Activated CD8-positive, alpha-beta memory T cell treated with anti-CD3 and anti-CD28 coated beads, Interleukin-2, amount 50 U/mL, for 24 hours (primary cell): ENCODE results near the gene TOGARAM2.
"Not testable (repeated sequence)": the region's sequence is repeated elsewhere in the genome, so short reads cannot be mapped to it uniquely, and the experiment has no call there.

ENCODE experiments used
- DNase-seq: peaks from one replicate; pipeline ENCODE4 v3.0.0-alpha.2; 2020; ENCODE audit errors: extremely low read depth

Gene TOGARAM2

DNA sequence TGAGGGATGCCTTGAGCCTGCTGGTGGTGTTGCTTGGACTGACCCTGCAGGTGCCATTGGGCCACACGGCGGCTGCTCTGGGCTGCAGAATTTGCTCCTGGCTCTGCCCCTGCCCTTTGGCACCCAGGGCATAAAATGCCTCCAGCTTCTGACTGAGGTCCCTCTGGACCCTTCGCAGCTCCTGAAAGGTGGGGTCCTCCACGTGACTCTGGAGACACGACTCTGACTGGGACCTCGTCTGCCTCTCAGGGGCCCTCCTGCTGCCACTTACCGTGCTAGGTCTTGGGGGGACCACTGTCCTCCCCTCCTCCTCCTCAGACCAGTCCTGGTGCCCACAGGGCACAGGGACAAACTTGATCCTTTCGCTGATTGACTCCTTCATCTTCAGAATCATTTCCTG, 91.2 kb downstream of the TOGARAM2 start:
- no peak for DNase-seq

DNA sequence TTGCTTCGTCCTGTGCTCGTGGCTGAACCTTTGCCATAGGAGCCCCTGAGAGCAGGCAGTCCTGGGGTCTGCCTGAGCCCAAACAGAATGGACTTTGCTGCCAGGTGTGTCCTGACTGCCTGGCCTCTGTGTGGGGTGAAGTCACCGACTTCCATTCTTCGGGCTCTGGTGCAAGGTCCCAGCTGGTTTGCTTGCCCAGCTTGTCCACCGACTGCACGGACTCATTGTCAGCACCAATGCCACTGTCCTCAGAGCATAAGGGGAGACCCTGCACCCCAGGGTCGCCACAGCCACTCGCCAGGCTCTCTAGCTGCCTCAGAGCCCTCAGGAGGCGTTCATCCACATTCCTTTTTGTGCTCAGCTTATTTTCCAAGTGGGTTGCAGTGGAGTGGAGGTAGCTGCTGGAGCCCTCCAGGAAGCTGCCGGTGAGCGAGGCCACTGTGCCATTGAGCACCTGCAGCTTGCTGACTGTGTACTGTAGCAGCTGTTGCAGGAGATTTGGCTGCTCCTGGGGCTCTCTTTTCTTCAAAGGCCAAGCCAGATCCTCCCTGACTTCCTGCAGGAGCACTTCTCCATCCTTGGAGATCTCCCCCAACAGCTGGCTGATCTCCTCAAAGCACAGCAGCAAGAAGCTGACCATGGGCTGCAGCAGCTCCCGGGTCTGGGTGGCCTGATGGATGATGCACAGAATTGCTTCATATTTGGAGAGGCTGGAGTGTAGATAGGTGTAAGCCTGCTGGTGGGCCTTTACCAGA, 92.0 kb downstream of the TOGARAM2 start:
- no peak for DNase-seq

DNA sequence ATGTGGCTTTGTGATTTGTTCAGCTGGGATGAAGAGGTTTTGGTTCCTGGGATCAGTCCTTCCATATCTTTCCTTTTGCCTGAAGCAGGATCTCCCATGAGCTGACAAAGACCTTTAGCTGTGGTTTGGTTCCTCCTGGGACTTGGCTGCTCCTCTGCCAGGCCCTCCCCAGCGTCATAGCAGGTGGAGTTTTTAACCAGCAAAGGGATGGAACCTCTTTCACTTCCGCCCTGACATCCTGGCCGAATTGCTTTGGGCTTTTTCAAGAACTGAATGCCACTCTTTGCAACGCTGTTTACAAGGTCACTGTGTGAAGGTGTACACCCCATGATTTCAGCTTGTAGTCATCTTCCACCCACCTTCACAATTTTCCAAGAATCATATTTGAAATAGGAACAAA, 92.8 kb downstream of the TOGARAM2 start:
- no peak for DNase-seq

DNA sequence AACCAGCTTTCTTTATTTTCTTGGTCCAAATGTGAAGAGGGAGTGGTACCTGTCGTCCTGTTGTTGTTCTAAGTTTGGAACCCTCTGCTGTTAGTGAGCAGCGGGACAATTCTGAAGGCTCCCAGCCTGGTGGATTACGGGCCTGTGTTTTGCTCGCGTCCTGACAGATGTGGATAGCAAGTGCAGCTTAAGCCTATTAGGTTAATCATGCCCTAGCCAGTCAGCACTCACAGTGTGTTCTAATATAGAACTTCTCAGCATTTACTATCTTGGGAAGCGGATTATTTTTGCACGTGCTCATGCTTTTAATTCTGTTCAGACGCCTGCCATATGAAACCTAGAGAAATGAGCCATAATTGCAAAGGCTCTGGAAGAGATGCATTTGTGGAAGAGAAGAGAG, 93.3 kb downstream of the TOGARAM2 start, which contains the start of gene PCARE:
TSS of gene PCARE (minus strand) at position 113 of the 400 bp plus-strand sequence. CDS start 262 bp downstream, outside the sequence.
- DNase-seq: no peak

DNA sequence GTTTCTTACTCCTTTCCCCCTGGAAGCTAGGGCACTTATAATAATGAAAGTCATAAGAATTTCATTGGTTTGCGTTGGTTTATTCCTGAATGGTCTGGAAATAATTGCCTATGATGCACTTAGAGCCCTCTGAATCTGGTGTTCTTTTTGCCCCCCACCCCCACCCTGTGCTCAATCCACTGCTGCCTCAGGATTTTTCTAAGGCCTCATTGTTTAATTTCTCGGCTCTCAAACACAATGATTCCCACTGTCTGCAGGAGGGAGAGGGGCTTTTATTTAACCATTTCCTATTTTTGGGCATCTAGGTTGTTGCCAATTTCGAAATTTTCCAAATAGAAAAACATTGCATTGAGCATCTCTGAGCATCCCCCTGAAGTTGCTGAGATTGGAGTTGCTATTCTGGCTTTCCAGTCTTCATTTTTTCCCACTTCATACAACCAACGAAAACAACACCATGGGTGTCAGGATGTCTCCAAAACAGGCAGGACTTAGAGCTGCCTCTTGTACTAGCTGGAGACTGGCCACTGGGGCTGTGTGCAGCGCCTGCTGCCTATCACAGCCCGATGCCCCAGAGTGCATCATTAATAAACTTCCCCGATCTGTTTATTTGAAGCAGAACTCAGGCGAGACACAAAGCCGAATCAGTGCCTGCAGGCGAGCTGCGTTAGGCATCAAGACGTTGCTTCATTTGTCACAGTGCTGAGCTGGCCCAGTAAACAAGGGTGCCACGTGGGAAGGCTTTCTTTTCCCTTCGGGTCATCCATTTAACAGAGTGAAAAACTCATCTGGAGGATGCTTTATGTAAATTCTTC, 95.0 kb downstream of the TOGARAM2 start:
- DNase-seq: no peak

DNA sequence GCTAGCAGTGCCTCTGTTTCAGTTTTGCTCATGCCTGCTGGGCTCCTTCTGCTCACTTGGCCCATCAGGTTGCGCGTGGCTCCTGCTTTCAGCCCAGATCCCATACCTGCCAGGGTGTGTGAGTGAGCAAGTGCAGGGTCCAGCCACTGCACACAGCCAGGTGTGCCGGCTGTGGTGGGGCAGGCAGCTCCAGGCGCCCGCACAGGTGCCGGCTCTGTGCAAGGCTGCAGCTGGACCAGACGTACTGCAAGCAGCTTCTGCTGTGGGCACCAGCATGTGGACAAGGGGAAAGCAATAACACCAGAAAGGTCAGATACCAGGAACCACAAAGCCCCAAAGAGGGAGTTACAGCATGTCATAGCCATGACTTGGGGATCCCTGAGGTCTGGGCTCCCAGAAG, 98.8 kb downstream of the TOGARAM2 start:
- DNase-seq: no peak

DNA sequence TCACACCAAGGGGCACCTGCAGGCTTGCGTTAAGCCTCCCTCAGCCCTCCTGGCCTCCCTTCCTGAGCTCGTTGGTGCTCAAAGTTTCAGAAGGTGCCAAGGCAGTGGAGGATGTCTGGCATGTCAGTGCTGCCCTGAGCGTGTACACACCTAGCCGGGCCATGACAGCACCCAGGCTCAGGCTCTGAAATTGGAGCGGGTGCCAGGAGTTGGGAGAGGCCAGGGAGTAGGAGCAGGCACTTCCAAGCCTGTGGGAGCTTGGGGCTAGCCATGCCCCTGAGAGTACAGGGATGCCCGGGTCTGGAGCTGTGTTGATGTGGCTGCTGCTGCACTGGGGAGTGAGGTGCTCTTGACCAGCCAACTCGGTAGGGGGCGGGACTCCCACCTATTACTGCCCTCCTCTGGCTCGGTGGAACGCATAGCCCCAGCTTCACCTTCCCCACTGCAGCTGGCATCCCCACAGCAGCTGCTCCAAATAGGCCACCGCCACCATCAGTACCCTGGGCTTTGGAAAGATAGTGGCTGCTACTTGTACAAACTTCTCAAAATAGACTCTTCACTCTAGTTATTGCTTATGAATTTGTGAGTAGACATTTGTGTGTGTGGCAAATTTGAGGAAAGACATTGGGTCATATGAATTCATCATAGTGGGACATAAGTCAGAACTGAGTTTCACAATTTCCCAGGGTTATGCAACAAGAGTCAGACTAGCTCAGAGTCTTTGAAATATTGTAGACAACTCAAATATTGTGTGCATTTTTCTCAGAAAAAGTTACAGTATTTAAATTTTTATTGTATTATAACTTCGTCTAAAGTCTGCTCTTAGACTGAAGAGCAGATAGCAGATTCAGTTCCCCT, 100.0 kb downstream of the TOGARAM2 start:
- no peak for DNase-seq

DNA sequence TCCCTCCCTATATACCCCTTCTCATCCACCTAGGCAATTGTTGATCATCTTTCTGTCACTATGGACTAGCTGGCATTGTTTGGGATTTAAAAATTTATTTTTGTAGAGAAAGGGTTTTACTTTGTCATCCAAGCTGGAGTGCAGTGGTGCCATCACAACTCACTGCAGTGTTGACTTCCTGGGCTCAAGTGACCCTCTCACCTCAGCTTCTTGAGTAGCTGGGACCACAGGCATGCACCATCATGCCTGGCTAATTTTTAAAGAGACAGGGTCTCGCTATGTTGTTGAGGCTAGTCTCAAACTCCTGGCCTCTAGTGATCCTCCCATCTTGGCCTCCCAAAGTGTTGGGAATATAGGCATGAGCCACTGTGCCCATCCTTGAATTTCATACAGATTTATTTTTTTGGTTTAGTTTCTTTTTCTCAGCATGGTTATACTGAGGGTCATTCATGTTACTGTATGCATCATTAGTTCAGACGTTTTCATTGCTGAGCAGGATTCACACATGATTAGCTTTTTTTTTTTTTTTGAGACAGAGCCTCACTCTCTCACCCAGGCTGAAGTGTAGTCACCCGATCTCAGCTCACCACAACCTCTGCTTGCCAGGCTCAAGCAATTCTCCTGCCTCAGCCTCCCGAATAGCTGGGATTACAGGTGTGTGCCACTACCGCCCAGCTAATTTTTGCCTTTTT, 101.9 kb downstream of the TOGARAM2 start:
- DNase-seq: no peak

DNA sequence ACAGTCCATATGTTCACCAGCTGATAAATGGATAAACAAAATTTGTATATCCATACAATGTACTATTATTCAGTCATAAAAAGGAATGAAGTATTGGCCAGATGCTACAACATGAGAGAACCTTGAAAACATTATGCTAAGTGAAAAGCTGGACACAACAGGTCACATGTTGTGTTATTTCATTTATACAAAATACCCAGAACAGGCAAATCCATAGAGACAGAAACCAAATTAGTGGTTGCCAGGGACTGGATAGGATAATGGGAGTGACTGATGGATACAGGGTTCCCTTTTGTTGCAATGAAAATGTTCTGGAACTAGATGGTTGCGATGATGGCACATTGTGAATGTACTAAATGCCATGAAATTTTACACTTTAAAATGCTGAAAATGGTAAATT, 103.5 kb downstream of the TOGARAM2 start:
- no peak for DNase-seq

DNA sequence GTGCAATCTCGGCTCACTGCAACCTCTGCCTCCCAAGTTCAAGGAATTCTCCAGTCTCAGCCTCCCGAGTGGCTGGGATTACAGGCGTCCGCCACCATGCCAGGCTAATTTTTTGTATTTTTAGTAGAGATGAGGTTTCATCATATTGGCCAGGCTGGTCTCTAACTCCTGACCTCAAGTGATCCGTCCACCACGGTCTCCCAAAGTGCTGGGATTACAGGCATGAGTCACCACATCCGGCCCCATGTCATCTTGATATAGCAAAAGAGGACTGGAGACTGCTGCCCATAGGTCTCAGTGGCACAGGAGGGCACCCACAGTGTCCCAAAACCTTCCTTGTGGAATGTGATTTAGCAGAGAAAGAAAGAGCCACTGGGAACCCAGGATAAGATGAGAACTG, 109.2 kb downstream of the TOGARAM2 start:
- not testable (repeated sequence) for DNase-seq

DNA sequence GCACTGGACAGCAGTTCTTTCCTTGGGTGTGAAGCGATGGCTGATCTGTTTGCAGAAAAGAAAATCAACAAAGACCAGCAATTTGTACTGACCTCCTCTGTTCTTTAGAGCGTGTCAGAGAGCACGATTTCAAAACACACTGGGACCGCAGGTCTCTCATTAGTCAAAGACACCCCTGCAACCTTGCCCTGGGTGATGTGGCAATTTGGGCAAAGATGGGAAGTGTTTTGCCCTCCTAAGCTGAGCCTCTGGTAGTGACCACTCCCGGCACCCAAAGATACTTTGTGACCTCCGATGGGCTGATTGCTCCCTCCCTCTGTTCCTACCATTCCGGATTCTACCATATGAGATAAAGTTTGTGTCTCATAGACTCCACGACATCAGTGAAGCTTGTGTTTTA, 115.9 kb downstream of the TOGARAM2 start:
- DNase-seq: no peak

DNA sequence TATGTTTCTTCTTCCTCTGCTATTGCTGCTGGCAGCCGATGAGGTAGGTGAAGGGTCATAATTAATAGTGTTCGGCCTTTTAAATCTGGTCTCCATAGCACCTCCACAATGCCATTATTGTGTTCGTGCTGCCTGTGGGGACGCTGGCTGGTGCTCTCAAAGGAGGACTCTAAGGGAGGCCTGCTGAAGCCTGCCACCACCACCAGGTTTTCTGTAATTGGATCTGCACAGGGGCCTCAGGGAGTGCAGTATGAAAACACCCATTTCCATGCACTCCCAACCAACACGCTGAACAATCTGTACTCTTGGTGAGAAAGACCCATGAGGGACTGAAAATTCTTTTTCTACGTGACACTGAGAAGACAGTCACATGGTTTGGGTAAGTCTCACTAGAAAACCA, 116.5 kb downstream of the TOGARAM2 start:
- no peak for DNase-seq

DNA sequence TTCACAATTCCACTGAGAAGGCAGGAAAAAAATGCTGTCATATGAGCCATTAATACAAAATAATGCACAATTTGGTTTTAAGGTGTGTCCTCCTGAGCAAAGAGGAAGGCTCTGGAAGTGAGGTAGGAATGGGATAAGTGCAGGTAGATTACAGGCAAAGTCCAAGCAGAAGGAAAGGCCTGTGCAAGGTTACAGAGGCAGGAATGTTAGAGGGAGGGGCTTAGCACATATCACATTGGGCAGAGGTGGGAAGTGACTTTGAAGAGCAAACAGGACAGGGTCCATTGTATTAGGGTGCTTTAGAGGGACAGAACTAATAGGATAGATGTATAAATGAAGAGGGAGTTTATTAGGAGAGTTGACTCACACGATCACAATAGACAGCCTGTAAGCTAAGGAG, 119.5 kb downstream of the TOGARAM2 start:
- no peak for DNase-seq
